Skeletal muscle tissue (tissue), 4 donors: Measurements from ENCODE around the gene SOCS2. TPM values are rescaled to one million over a fixed set of nuclear protein-coding genes. Genes with fewer than 3 reads are reported as not detected.
"Not testable (repeated sequence)": the region's sequence is repeated elsewhere in the genome, so short reads cannot be mapped to it uniquely, and the experiment has no call there.

Experiments
- H3K27ac ChIP-seq: one replicate; pipeline ENCODE4 v1.7.0; 2013; ENCODE audit warnings: mild to moderate bottlenecking, low read depth, low read length, inconsistent platforms
- H3K27me3 ChIP-seq, 3 donors: one replicate each; pipeline ENCODE4 v1.7.0; 2013; ENCODE audit warnings: low read length in 3 of 3; ENCODE audit not compliant: control insufficient read depth in 3 of 3, insufficient read depth in 3 of 3
- H3K36me3 ChIP-seq, 3 donors: one replicate each; pipeline ENCODE4 v1.7.0; 2013; ENCODE audit warnings: low read length in 3 of 3; ENCODE audit not compliant: control insufficient read depth in 3 of 3, insufficient read depth in 3 of 3
- H3K4me1 ChIP-seq, 3 donors: one replicate each; pipeline ENCODE4 v1.7.0; 2013; ENCODE audit warnings: low read length in 3 of 3, mild to moderate bottlenecking in 3 of 3; ENCODE audit not compliant: control insufficient read depth in 3 of 3, insufficient read depth in 3 of 3
- H3K4me3 ChIP-seq, 3 donors: one replicate each; pipeline ENCODE4 v1.7.0; 2013; ENCODE audit warnings: low read length in 3 of 3
- H3K9ac ChIP-seq, 3 donors: one replicate each; pipeline ENCODE4 v1.7.0; 2013; ENCODE audit warnings: low read length in 3 of 3, mild to moderate bottlenecking in 3 of 3, moderate library complexity in 2 of 3, low read depth in 1 of 3
- H3K9me3 ChIP-seq, 3 donors: one replicate each; pipeline ENCODE4 v1.7.0; 2013; ENCODE audit warnings: low read length in 3 of 3; ENCODE audit not compliant: control insufficient read depth in 3 of 3
- total RNA-seq: library from RNA; depleted of rRNA; stranded (reverse); fragments of >200 nt; gene quantifications from one replicate; pipeline ENCODE4 v1.2.3, GENCODE V29; 2014
- donor health status: Osteomylitis.

The SOCS2 gene
- total RNA-seq, 1 donor from 2014 or later: 13.6 TPM

DNA sequence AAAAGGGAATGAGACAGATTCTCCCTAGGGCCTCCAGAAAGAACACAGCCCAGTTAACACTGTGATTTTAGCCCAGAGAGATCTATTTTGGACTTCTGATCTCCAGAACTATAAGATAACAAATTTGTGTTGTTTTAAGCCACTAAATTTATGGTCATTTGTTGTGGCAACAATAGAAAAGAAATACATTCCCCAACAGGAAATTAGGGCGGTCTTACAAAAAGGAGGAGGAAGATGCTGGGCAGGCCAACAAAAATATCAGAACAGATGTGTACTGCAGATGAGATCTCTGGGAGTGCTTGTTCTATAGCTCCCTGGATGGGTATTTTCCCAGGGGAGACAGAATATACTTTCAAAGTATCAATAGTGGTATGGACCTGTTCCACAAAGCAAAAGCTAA is 32.0 kb upstream of the SOCS2 start:
- Histone ChIP-seq H3K27ac (no peak overlapping the region), H3K36me3 (no peaks in the 10 kb centered on the region), H3K27me3 (no peaks in the 10 kb centered on the region), H3K4me3 (no peak overlapping the region), H3K9ac (no peak overlapping the region), H3K9me3 (no peaks in the 10 kb centered on the region), H3K4me1 (peaks cover 8 to 13% (median 11%) of the 10 kb centered on the region in 3 donors)

DNA sequence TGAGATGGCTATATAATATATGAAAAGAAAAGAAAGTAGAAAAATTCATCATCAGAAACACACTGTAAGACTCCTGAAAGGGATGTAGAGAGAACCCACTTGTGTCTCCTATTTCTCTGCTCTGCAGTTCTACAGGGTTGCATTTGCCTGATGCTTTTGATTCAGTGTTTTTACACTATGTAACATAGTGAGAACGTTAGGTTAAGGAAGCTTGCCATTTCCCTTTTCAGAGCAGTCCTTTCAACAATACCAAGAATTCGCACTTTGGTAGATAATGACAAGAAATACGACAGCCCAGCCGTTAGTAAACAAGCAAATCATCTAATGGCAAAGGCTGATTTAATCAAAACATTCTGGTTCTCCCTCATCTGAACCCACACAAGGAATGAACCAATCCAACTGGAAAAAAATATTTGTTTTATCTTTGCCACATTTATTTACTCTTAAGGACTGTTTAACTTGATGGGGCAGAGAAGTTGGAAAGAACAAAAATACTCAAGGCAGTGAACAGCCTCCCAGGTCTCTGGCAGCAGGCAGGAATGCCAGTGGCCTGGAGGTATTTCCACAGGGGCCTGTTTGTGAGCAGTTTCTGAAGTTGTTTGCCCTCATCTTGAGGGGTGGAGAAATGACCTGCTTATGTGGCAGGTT is 30.8 kb upstream of the SOCS2 start:
- Histone ChIP-seq H3K36me3 (no peaks in the 10 kb centered on the region), H3K9me3 (no peaks in the 10 kb centered on the region), H3K4me1 (peaks cover 5 to 6% (median 5%) of the 10 kb centered on the region in 3 donors), H3K4me3 (no peak overlapping the region), H3K9ac (no peak overlapping the region), H3K27me3 (no peaks in the 10 kb centered on the region), H3K27ac (no peak overlapping the region)

DNA sequence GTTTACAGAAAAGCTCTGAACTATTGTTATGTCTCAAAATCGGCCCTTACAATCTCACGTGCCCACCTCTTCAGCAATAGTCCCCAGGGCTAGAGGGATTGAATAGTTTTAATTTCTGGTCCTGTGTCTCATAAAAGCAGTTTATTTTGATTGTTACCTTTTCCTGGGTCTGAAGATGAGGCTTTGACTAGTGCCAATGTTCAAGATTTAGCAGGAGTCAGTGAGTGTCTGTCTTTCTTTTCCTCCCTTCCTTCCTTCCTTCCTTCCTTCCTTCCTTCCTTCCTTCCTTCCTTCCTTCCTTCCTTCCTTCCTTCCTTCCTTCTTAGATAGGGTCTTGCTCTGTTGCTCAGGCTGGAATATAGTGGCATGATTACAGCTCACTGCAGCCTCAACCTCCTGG is 24.7 kb upstream of the SOCS2 start:
- H3K4me3 ChIP-seq: no peak overlapping the region
- H3K9ac ChIP-seq: no peak overlapping the region
- H3K9me3 ChIP-seq: no peaks in the 10 kb centered on the region
- no peaks in the 10 kb centered on the region for H3K27me3 ChIP-seq
- H3K4me1 ChIP-seq: no peaks in the 10 kb centered on the region
- H3K36me3 ChIP-seq: no peaks in the 10 kb centered on the region
- H3K27ac ChIP-seq: no peak overlapping the region

DNA sequence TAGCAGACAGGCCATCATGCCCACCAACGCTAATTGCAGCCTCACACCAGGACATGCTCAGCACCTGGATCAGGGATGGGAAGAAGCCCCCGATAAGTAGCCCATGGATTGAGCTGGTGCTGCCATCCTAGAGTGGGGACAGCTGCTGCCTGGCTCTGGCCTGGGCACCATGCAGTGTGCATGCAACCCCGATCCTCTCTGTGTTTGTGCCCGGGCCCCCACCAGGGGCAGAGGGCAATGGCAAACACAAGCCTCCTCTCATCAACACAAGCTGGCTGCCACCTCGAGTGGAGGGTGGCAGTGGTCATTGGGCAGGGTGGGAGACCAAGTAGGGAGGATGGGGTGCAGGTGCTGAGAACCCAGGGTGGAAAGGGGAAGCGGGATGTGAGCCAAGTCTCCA is 23.3 kb upstream of the SOCS2 start:
- Histone ChIP-seq H3K27ac (no peak overlapping the region), H3K4me3 (no peak overlapping the region), H3K9me3 (no peaks in the 10 kb centered on the region)

DNA sequence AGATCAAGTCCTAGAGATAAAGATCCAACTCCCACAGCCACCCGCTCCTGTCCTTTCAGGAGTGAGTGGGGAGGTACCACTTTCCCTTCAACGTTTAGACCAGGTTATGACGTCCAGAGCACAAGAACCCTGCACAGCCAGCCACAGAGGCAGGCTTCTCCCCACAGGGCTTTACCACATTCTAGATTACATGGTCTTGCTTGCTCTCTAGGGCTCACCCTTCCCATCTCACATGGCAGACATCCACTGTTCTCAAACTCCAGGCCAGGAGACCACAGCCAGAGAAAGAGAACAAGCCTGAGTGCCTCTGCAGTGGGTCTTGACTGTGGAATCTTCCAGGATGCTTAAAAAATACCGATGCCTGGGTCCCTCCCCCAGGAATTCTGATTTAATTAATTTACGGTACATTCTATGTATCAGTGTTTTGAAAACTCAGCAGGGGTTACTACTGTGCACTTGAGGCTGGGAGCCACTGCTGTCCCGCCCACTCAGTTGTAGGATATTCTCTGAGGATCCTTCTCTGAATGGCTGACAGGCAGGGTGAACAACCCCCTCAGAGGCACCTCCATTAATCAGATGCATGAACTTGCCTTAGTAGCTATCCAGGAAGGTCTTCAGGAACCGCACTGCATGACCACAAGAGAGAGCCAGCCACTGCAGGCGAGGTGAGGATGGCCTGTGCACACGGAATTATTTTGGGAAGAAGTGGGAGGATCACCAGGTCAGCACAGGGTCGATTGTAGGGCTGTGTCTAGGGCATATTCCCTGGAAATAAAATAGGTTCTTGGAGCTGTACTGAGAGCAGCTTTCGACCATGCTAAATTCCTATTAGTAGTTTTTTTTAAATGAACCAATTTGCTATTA is 21.5 kb upstream of the SOCS2 start:
- Histone ChIP-seq H3K9ac (no peak overlapping the region), H3K36me3 (no peaks in the 10 kb centered on the region), H3K9me3 (no peaks in the 10 kb centered on the region), H3K27ac (no peak overlapping the region), H3K4me1 (no peaks in the 10 kb centered on the region), H3K4me3 (no peak overlapping the region), H3K27me3 (no peaks in the 10 kb centered on the region)

More for the DNA sequence above, 23.3 kb upstream of the SOCS2 start:
- H3K9ac ChIP-seq: no peak overlapping the region
- no peaks in the 10 kb centered on the region for H3K4me1 ChIP-seq
- no peaks in the 10 kb centered on the region for H3K36me3 ChIP-seq
- H3K27me3 ChIP-seq: no peaks in the 10 kb centered on the region

DNA sequence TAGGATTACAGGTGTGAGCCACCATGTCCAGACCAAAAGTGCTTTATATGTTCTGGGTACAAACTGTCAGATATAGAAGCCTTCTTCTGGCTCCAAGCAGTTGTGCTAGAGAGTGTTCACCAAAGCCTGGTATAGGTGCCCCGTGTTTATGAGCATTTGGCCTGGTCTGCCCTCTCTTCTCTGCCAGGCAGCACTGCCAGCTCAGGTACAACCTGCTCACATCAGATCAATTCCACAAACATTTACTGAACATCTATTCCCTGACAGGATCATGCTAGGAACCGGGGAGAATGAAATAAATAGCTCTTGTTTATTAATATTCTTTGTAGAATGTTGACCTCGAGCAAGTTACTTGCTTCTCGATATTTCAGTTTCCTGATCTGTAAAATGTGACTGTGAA is 20.0 kb upstream of the SOCS2 start:
- Histone ChIP-seq H3K36me3 (no peaks in the 10 kb centered on the region), H3K27ac (no peak overlapping the region), H3K9me3 (no peaks in the 10 kb centered on the region), H3K4me1 (no peaks in the 10 kb centered on the region), H3K4me3 (no peak overlapping the region), H3K27me3 (no peaks in the 10 kb centered on the region), H3K9ac (no peak overlapping the region)

DNA sequence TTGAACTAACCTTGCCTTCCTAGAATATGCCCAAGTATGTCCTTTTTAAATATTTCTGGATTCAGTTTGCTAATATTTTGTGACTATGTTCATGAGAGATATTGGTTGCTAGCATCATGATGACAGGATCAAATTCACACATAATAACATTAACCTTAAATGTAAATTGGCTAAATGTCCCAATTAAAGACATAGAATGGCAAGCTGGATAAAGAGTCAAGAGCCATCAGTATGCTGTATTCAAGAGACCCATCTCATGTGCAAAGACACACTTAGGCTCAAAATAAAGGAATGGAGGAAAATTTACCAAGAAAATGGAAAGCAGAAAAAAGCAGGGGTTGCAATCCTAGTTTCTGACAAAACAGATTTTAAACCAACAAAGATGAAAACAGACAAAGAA is 14.6 kb upstream of the SOCS2 start:
- H3K36me3 ChIP-seq: not testable (repeated sequence)

DNA sequence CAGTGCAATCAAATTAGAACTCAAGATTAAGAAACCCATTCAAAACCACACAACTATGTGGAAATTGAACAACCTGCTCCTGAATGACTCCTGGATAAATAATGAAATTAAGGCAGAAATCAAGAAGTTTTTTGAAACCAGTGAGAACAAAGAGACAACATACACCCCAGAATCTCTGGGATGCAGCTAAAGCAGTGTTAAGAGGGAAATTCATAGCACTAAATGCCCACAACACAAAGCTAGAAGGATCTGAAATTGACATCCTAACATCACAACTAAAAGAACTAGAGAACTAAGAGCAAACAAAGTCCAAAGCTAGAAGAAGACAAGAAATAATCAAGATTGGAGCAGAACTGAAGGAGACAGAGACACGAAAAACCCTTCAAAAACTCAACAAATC is 13.8 kb upstream of the SOCS2 start:
- not testable (repeated sequence) for H3K9ac ChIP-seq, H3K36me3 ChIP-seq, H3K27me3 ChIP-seq, H3K4me1 ChIP-seq, H3K27ac ChIP-seq, H3K9me3 ChIP-seq, H3K4me3 ChIP-seq

More for the DNA sequence above, 14.6 kb upstream of the SOCS2 start:
- H3K27ac ChIP-seq, H3K4me3 ChIP-seq, H3K9me3 ChIP-seq, H3K27me3 ChIP-seq, H3K4me1 ChIP-seq, H3K9ac ChIP-seq: not testable (repeated sequence)

DNA sequence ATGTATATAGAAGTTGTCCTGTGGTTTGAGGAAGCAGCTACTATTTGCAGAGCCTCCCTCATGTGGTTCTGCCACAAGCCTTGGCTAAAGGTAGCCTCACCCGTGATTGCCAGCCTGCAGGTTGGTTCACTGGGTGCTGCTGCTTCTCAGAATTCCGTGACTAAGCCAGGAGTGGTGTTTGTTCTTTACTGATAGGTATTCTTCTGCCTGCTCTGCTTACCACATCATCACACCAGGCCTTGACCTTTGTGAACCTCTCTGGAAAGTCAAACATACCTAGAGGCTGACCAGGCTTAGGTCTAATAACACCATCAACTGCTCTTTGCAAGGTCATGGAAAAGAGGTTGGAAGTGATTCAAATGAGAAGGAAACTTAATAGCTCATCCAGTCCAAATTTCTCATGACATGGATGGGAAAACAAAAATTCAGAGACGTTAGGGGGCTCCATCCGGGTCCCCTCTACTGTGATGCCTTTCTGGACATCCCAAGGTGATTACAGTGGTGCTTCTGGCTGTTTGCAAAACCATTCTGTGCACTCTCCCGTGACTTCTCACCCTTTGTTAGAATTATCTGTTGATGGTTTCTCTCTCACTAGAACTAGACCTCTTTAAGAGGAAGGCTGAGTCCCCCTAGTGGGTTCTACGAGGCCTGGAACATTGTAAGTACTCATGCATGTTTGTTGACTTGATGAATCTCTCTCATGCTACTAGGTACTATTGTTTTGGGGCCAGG is 8.5 kb upstream of the SOCS2 start:
- H3K9ac ChIP-seq: no peak overlapping the region
- no peaks in the 10 kb centered on the region for H3K36me3 ChIP-seq
- H3K27me3 ChIP-seq: no peaks in the 10 kb centered on the region
- H3K4me1 ChIP-seq: no peaks in the 10 kb centered on the region
- H3K27ac ChIP-seq: no peak overlapping the region
- no peaks in the 10 kb centered on the region for H3K9me3 ChIP-seq
- no peak overlapping the region for H3K4me3 ChIP-seq

DNA sequence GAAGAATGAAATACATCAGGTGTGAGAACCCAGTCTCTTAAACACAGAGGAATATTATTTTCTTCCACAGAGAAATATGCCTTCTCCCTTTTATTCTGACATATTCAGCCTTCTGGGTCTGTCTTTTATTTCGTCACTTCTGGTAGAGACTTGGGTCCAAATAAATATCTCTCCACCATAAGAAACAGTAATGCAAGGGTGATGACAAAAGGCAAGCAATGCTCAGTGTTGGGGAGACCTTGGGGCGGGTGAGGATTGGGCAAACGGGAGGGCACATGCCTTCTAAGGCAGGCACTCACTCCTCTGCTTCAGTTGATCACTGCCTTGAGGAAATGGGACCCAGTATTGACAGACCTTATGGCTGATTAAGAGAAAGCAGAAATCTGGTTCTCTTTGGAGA is 6.7 kb upstream of the SOCS2 start:
- Histone ChIP-seq H3K9me3 (no peaks in the 10 kb centered on the region), H3K27ac (no peak overlapping the region), H3K4me3 (no peak overlapping the region), H3K4me1 (peaks cover 5 to 8% (median 7%) of the 10 kb centered on the region in 3 donors), H3K9ac (no peak overlapping the region), H3K36me3 (no peaks in the 10 kb centered on the region), H3K27me3 (no peaks in the 10 kb centered on the region)
